ENCODE results near the gene KIF21B.

KIF21B gene

DNA sequence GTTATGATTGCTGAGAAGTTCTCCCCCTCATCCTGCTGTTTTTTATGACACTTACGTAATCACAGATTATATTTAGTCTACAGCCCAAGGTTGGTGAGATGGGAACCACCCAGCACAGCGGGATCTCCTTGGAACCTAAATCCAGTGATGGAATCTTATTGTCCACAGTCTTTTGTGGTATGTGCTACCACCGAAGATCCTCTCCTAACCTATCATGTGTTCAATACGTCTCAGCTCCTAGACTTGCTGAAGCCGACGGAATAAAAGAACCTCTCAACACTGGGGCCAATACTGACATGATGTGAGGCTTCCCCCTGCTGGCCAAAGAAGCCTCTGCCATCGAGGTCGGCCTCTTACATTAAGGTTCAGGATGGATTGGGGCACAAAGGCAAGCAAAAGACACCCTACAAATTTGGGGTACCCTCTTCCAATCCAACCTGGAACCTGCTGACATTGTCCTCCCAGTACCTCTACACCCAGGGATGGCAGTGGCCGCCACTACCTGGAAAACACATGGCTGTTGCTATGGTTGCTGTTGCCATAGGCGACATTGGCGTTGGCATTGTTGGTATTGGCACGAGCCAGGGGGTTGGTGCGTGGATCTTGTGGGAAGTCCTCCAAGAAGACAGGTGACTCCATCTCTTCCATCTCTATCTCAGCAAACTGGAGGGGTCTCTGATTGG lies 19.4 kb upstream of the KIF21B start:
- DNase-seq, result peak; percentile 78

DNA sequence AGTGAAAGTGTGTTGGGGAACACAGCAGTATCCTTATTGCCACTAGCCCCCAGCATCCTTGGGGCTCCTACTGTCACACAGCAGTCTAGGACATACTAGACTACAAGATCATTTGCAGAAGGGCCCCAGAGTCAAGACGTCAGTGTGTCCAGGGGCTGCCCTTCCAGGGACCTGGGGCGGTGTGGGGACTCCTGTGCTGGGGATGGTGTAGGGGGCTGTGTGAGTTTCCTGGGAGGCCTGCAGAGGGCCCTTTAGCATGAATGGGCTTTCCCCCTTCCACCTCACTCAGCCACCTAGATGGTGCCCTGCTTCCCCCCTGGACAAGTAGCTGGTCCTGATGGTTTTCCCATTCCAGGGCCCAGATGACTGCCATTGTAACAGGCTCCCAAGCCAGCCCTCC lies 17.5 kb upstream of the KIF21B start:
- DNase-seq, result no peak

DNA sequence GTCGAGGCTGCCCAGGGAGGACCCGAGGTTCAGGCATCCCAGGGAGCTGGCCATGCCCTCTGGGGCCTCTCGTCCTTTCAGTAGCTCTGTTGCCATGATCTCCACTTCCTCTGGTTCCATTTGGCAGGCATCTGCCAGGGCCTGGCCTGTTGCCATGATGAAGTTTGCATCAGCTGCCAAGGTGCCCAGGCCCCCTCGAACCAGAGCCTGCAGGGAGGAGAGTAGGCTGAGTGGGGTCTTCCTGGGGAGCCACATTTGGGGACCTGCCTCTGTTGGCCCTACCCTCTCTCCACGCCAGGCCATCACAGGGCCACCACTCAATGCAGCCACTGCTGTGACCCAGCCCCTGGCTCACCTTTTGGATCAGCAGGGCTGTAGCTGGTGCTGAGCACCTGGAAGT lies 16.4 kb upstream of the KIF21B start:
- no peak for DNase-seq

DNA sequence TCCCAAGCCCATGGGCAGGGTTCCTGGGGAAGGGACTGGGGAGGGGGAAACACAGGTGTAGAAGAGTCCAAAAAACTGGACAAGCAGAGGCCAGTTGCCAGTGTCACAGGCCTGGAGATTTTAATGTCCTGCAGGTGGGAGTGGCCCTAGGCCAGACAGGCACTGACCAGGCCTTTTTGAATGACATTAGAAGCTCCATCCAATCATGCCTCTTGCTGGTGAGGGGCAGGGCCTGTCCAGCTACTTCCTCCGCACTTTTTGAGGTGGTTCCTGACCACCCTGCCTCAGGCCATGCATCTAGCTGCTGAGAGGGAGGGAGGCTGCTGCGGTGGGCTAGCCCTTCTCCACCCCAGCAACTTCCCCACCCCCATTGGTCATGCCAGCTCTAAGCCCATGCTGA lies 15.9 kb upstream of the KIF21B start:
- DNase-seq, result no peak

DNA sequence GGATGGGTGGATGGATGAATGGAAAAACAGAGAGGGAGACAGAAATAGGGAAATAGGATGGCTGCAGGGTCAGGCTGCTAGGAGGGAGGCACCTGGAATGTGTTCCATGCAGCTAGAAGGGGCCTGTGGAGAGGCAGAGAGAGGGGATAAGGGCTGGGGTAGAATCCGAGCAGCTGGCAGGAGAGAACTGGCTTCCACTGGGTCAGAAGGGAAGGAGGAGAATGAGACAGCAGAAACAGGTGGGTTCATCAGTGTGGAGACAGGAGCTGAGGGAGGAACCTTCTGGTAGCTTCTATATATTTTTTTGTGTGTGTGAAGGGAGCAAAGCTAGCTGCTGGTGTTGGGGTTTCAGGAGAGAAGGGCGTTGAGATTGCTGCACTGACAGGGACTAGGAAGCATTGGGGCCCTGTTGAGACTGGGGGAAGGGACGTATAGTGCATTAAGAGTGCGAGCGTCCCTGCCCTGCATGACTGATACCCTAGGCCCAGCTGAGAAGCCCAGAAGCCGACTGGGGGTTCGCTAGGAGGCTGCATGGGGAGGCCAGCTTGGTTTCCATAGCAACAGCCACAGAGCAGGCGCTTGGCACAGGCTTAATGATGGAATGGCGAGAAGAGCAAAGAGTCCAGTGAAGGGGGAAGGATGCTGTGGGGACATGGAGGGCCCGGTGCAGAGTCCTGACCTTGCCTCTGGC lies 14.8 kb upstream of the KIF21B start:
- no peak for DNase-seq

DNA sequence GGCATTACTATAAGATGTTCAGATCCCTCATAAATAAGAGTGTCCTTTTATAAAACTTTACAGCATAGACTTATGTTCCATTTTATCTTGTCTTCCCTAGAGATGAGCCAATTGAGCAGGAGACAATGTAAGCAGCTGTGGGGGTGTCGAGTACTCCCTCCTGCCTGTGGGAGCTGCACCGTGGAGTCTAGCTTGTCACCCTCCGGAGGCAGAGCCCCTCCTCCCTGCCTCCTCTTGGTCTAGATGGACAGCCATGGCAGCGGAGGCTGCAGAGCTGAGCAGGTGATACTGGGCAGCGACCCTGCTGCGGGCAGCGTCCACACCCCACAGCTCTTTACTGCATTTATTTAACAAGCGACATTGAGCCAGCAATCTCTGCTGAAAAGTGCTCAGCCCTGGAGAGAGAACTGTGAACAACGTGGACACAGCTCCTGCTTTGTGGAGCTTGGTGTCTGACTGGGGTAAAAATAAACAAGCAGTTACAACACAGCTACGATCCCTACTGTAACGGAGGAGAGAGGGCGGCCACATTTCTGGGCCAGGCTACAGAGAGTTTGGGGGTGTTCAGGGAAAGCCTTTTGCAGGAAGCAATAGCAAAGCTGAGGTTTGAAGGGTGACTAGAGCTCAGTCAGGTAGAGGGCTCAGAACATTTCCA lies 12.8 kb upstream of the KIF21B start:
- no peak for DNase-seq

DNA sequence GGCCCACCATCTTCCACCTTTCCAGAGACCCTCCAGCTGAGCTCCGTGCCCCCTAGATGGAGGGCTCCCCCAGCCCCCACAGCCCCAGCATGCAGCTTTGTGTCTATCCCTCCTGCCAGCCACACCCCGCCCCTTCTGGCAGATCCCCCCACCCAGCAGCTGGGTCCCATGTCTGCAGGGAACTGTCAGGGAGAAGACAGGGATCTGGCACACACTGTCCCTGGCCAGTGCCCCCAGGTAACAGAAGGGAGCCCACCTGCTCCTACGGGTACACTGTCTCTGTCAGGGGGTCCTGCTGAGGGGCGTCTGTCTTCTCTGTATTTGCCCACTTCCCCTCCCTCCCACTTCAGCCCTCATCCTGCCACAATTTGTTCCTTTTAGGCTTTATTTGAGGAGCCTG lies 11.2 kb upstream of the KIF21B start:
- DNase-seq, result no peak

DNA sequence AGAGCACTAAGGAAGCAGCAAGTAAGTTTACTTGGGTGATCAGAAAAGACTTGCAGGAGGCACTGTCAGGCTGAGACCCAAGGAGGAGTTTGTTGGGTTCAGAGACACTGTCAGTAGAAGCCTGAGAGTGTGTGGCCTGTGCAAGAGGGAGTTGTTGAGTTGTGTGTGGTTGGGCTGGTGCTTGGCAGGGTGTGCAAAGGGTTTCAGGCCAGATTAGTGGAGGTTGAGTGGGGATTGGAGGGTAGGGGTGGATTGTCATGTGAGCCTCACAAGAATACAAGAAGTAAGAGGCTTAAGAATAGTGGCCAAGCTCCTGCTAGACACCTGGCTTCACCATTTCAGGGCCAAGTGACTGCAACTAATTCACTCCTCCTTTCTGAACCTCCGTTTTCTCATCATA lies 8.9 kb upstream of the KIF21B start:
- DNase-seq, result no peak

DNA sequence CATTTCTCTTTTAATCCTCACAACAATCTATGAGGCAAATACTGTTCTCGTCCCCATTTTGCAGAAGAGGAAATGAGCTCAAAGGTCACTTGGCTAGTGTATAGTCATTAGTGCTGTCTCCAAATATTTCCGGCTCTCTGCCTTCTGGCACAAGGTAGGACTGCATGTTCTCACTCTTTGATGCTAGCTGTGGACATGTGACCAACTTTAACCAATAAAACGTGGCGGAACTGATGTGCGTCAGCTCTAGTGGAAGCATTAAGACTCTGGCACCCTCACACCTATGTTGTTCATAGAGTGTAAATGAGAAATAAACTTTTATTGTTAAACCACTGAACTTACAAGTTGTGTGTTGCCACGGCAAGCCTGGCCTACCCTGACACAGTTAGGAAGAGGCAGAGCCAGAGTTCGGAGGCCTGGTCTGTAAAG lies 5.0 kb upstream of the KIF21B start:
- DNase-seq, result no peak

DNA sequence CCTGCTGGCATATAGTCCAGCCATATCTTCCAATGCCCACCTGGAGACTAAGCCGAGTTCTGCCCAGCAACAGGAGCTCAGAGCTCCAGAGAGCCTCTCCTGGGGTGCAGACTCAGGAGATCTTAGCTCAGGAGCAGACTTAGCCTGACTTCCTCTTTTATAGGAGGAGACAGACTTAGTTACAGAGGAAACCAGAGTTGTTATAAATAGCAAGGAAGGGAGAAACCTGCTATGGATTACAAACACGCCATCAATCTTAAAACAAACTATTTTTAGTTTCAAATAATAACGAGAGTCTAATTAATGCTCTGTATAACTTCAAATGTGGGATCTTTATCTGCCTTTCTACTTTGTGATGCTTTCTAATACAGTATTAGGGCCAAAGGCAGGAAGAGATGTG lies 3.3 kb upstream of the KIF21B start:
- no peak for DNase-seq

DNA sequence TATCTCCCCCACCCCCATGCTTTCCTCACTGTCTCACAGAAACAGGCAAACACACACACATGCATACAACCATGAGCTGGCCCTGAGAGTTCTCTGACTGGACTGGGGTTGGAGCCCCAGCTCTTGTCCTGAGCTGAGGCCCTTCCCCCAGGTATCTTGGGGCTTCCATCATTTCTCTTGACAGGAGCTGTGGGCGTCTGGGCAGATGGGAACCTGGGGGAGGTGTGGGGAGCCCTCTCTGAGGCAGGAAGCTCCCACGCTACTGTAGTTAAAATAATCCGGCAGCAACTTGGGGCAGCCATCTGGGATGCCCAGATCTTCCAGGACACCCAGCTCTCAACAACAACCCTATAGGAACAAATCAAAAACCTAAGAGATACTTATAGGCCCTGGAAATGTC lies 2.7 kb upstream of the KIF21B start:
- DNase-seq, result no peak

DNA sequence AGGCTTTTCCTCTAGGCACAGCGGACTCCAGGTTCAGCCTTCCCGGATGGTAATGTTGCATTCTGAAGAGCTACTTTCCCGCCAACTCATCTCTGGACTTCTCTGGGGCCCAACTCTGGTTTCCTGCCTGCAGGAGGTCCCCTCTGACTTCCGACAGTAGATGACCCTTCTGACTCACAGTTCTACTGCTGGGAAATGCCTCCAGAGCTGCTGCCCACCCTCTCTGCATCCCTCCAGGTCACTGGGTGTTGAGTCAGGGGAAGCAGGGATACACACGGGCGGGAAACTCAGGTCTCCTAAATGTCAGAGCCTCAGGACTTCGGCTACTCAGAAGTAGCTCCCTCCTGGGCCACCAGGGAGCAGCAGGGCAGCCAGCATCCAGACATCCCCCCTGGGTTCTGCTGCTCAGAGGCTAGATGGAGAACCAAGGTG lies 2.1 kb upstream of the KIF21B start:
- no peak for DNase-seq

DNA sequence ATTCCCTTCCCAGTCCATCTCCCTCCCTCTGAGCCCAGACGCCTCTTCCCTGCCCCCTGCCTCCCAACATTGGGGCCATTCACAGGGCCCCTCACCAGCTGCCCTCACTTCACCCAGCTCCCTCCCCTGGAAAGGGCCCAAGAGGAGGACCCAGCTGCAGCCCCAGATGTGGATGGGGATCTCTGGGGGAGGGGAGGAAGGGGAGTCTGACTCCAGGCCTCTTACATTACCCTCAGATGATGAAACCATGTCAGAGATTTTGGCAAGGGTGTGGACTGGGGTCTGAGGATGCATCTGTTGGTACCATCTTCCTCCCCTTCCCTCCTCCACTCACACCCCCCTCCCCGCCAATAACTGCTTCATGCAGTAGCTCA lies 1.1 kb upstream of the KIF21B start:
- DNase-seq, result no peak

DNA sequence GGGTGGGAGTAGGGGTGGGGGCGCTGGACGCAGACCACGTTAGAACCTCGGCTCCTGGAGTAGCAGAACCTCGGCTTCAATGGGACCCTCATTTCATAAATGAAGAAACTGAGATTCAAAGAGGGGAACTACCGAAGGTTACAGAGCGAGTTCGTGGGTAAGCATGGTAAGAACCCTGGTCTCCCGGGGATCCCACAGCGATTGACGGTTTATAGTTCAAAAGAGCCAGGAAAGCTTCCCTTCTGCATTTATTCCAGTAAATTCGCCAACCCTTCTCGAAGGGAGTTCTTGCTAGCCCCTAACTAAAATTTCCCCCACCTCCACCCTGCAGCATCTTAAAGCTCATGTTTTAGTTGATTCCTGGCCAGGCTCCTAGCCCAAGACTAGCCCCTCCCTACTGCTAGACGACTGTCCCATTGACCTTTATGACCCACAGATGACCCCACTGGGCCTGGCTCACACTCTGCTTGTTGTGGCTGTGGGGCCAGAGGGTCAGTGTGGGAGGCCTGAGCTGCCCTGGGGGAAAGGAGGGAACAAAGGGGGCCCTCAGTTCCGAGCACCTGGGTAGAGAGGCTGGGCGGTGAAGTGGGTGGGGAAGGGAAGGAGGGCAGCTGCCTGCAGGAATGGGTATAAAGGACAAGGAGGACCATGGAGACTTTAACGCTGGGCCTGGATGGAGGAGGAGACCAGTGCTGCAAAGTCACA lies 558 bp upstream of the KIF21B start:
- DNase-seq, result no peak

DNA sequence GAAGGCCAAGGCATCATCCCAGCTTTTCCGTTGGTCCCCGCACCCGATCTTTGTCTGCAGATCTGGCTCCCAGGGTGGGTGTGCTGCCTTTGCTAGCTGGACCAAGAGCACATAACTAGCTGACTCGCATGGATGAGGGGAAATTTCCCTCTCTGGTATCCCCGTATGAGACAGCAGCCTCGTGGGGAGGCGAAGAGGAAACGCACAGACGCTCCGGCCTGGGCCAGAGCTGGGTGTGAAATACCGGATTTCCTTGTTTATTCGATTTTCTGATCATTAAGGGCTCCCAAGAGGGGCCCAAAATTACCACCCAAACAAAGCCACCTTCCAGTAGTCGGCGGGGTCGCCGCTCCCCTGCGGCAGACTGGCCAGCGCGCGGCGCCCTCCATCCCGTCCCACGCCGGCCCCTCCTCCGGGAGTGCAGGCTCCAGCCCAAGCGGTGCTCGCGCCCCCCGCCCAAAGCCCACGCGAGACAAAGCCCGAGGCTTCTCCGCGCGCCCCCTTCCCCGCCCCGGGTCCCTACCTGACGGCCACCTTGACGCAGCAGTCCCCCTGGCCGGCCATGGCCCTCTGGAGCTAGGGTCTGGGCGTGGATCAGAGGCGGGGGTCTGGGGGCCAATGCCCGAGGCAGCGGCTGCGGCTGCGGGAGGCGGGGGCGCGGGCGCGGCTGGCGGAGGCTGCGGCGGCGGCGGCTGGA lies 546 bp downstream of the KIF21B start:
- peak; percentile 47 for DNase-seq

DNA sequence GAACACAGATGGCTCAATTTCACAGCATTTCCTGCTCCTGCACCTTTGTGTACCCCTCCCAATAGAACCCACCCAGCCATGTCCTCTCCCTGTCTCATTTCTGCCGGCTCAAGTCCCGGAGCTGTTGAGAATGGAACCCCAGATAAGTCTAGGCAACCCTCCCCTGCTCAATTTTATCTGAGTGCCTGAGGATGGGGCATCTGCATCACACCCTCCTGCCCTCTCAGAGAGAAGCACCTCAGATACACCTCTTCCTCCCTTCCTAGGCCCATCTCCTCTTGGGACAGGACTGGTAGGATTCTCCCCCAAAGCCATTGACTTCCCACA lies 1.1 kb downstream of the KIF21B start:
- no peak for DNase-seq

DNA sequence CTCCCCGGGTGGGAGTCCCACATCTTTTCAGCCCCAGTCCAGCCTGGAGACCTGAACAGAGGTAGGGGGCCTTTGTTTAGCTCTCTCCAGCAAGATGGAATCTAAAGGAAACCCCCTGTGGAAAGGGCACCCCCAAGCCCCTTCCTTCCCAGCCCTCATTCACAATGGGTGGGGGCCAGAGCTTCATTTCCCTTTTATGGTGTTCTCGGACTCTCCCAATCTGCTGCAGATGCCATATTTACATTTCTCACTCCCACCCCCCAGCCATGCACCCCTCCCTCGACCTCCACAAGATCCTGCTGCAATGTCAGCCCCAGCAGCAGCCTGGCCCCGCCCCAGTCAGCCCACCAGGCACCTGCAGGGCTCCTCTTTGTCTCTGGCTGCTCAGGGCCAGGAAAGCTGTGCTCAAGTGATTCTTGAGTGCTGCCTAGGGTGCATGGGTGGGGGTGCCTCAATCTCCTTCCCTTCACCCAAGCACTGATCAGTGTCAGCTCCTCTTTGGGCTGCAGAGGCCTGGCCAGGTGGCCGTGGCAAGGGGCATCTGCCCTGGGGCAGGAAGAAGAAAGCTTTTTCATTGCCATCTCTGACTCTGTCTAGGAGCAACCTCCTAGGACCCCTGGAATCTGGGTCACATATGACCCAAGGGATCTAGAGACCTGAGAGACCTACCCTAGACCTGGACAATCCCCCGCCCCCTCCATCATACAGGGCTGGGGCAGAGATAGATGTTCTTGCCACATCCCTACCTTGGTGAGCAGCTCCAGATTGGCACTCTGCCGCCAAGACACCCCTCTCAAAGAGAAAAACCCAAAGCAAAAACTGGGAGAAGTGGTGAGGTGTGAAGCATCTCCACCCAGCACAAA lies 1.7 kb downstream of the KIF21B start:
- no peak for DNase-seq

DNA sequence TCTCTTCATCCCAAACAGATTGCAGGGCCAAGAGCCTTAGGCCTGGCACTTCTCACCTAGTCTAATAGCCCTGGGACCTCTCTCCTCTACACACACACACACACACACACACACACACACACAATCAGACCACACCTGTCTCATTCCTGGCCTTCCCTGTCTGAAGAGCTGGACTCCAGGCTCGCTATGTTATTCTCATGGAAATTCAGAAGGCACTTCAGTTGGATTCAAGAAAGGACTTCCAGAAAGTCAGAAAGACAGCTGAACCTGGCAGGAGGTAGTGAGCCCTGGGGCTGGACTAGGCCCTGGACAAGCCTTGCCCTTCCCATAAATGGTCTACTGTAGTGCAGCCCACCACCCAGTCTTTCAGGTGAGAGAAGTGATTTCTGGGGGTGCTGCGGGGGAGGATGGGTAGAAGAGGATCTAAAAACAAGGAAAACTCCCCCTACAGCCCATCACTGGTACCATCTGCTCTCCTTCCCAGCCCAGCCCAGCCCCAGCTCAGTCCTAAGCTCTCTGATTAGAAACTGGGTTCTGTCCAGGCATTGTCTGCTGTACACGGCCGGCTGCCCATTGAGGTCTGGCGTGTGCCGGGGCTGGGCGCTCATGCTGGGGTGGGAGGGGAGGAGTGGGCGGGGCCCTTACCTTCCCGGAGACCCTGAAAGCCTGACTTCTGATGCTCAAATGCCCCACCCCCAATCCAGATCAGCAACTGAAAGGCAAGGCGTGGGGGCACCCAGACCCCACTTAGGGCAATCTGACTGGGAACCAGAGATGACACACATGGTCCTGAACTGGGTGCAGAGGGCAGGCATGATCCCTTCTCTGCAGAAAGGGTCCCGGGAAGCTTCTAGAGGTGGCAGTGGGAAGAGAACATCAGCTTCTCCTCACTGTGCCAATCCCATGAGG lies 2.5 kb downstream of the KIF21B start:
- DNase-seq, result peak; percentile 48

DNA sequence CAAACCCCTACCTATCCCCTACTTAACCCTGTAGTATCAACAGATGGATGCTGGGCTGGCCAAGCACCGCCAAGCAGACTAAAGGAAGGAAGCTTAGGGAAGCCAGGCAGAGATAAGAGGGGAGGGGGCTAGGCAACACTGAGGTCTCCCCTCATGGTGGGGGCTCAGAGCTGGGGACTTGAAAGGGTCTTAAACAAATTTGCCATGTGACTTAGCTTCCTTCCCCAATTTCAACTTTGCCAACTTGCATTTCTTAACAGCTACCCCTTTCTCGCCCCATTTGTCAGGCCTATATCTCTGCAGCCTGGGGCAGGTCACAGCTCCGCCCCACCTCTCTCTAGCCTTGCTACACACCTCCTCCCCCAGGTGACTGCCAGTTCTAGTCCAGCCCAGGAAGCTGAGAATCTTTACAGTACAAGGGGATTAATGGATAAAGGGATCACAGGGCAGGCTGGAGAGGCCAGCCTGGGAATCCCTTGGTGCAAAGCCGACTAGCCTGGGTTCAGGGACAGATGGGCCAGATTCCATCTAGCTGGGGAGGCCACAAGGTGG lies 3.4 kb downstream of the KIF21B start:
- peak; percentile 54 for DNase-seq

DNA sequence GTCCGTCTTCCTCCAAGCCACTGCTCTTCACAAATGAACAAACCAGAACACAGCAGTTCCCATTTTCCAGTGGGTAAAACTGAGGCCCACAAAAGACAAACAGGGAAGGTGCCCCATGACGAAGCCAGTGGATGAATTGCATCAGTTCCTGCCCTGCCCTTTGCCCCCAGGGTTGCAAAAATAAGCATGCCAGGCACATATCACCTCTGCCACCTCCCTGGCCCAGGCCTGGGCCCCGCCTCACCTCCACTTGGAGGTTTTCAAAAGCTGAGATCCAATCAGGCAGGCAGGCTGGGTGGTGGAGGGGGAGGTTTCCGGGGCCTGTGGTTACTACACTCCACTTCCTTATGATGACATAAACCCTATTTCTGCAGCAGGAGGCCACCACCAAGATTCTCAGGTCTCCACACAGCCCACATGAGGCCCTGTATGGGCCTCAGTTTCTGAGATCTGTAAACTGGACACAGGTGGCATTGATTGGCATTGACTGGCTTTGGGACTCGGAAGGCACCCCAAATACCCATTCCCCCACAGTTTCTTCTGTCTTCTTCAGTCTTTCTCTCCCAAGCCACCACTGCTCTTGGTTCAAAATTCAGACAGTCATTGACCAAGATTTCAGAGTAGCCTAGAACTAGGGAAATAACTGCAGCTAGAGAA lies 4.1 kb downstream of the KIF21B start:
- DNase-seq, result peak; percentile 91

Measured in CD4-positive, alpha-beta T cell treated with Interleukin-21 for 1 hour (primary cell).